Renal cortex interstitium (tissue), 15 donors: ENCODE data around the gene SEMA4D. TPM values are rescaled to one million over a fixed set of nuclear protein-coding genes. Genes with fewer than 3 reads are reported as not detected.

ENCODE experiments used
- DNase-seq, 11 donors: peaks; one replicate each; pipeline ENCODE4 v3.0.0-alpha.2; 2013; ENCODE audit warnings: low read depth in 9 of 11, low spot score in 4 of 11; ENCODE audit errors: extremely low read depth in 1 of 11
- long read RNA-seq, 16 experiments: transcript quantifications; one replicate each; lab custom pipeline, GENCODE V29; 2026
- polyA plus RNA-seq, 3 donors: library from polyadenylated mRNA; unstranded; fragments of 120-200 nt; gene quantifications; one replicate each; pipeline ENCODE4 v1.2.1, GENCODE V29; 2013; ENCODE audit not compliant: insufficient read length in 3 of 3

The SEMA4D gene
- 10 to 100 TPM; 46.9 to 68.0 (median 49.1) TPM for polyA plus RNA-seq
- long read RNA-seq, donor 1, partial matches to known transcripts: 0 of 1 reads
- long read RNA-seq, donor 1, other reads (novel, unspliced or antisense): 0 of 1 reads
- long read RNA-seq, donor 2, partial matches to known transcripts: 0 of 3 reads
- long read RNA-seq, donor 2, other reads (novel, unspliced or antisense): 0 of 3 reads
- long read RNA-seq, donor 3, full-length matches to known transcripts: 2 of 2 reads
- long read RNA-seq, donor 3, partial matches to known transcripts: 0 of 2 reads
- long read RNA-seq, donor 3, other reads (novel, unspliced or antisense): 0 of 2 reads
- long read RNA-seq, donor 4, partial matches to known transcripts: 0 of 3 reads
- long read RNA-seq, donor 4, other reads (novel, unspliced or antisense): 0 of 3 reads
- long read RNA-seq, donor 5: 0 reads
- long read RNA-seq, donor 6, transcript SEMA4D-220 (4 exons, 2,396 nt): major isoform, 5 of 9 reads
- long read RNA-seq, donor 6, partial matches to known transcripts: 0 of 9 reads
- long read RNA-seq, donor 6, other reads (novel, unspliced or antisense): 0 of 9 reads
- long read RNA-seq, donor 7, partial matches to known transcripts: 0 of 2 reads
- long read RNA-seq, donor 7, other reads (novel, unspliced or antisense): 0 of 2 reads
- long read RNA-seq, donor 8, full-length matches to known transcripts: 6 of 22 reads
- long read RNA-seq, donor 8, partial matches to known transcripts: 16 of 22 reads
- long read RNA-seq, donor 8, other reads (novel, unspliced or antisense): 0 of 22 reads
- long read RNA-seq, donor 9, partial matches to known transcripts: 0 of 2 reads
- long read RNA-seq, donor 9, other reads (novel, unspliced or antisense): 0 of 2 reads
- long read RNA-seq, donor 10, partial matches to known transcripts: 0 of 7 reads
- long read RNA-seq, donor 10, other reads (novel, unspliced or antisense): 0 of 7 reads
- long read RNA-seq, donor 11, full-length matches to known transcripts: 7 of 7 reads
- long read RNA-seq, donor 11, partial matches to known transcripts: 0 of 7 reads
- long read RNA-seq, donor 11, other reads (novel, unspliced or antisense): 0 of 7 reads
- long read RNA-seq, donor 12, partial matches to known transcripts: 0 of 2 reads
- long read RNA-seq, donor 12, other reads (novel, unspliced or antisense): 0 of 2 reads
- long read RNA-seq, donor 13: 0 reads
- long read RNA-seq, donor 14, full-length matches to known transcripts: 3 of 3 reads
- long read RNA-seq, donor 14, partial matches to known transcripts: 0 of 3 reads
- long read RNA-seq, donor 14, other reads (novel, unspliced or antisense): 0 of 3 reads
- long read RNA-seq, donor 15, partial matches to known transcripts: 0 of 1 reads
- long read RNA-seq, donor 15, other reads (novel, unspliced or antisense): 0 of 1 reads
- long read RNA-seq, donor 16, full-length matches to known transcripts: 16 of 23 reads
- long read RNA-seq, donor 16, partial matches to known transcripts: 7 of 23 reads
- long read RNA-seq, donor 16, other reads (novel, unspliced or antisense): 0 of 23 reads

- DNase-seq: peak in 7 of 11 donors; percentile 56 to 78 (median 63)
Measured at GRCh38 chr9:89497978-89498851, at the start of gene SEMA4D. Gene SEMA4D (minus strand): TSS chr9:89498113. CDS start chr9:89405456, 92,657 bp downstream.

DNA sequence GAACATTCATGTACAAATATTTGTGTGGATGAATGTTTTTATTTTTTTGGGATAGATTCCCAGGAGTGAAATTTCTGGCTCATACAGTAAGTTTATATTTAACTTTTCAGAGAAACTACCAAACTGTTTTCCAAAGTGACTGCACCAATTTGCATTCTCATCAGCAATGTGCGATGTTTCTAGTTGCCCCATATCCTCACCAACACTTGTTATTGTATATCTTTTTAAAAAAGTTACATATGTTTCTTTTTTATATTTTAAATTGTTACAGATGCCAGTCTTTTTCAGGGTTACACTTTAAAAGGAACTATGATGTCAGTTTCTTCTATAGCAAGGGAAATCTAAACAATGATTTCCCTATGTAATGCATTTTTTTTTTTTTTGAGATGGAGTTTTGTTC, 49.1 kb upstream of the SEMA4D start:
- DNase-seq: no peak

DNA sequence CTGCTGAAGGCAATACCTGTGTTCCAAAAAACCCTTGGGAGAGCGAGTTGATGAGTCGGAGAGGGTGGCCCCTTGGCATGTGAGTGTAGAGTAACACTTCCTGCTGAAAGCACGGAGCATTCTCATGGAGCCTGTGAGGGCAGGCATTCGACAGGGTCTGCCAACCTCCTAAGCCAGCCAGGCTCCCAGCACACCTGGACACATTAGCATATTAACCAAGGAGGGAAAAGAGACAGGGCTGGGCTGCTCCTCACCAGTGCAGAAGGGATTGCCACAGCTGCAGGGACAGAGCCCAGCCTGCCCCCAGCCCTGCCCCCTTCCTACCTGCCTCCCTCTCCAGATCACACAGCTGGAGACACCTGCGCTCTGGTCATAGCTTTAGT, 46.4 kb upstream of the SEMA4D start:
- DNase-seq: no peak

DNA sequence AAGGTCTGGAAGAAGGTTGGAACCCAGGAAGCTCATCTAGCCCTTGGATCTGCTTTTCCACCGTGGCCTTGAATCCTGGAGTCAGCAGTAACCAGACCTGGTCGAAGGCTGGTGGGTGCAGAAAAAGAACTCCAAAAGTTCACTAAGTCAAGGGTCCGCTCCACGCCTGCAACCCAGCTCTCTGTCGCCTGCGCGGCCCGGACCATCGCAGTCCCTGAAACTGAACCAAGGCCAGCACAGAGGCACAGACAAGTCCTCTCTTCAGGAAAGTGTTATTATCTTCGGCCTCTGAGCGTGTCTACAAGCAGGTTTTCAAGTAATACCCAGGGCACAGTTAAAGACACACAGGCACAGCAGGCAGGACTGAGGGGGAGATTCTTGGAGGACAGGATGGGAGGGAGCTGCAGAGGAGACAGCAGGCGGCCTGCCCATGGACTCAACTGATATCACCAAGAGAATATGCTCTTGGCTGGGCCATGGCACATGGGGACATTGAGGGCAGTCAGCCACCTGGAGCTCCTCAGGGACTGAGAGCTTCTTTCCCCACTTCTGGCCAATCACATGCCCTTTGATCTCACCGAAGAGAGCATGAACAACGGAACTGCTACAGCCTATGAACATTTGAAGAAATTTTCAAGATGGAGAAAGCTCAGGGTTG, 45.8 kb upstream of the SEMA4D start:
- DNase-seq: no peak

DNA sequence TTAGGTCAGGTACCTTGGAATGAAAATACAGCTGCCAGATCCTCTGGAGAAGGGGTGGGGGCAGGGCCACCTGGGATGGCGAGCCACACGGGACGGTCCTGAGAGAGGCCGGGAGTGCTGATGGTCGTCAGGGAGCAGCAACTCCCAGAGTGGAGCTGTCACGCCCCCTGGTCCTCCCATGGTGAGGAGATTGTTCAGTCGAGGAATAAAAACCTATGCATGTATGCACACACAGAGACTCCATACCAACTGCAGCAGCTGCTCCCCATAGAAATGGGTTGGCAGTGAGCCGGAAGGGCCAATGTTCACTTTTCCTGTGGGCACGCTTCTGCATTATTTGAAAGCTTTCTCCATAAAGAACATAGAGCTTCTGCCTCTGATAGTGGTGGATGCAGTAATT, 45.2 kb upstream of the SEMA4D start:
- no peak for DNase-seq

DNA sequence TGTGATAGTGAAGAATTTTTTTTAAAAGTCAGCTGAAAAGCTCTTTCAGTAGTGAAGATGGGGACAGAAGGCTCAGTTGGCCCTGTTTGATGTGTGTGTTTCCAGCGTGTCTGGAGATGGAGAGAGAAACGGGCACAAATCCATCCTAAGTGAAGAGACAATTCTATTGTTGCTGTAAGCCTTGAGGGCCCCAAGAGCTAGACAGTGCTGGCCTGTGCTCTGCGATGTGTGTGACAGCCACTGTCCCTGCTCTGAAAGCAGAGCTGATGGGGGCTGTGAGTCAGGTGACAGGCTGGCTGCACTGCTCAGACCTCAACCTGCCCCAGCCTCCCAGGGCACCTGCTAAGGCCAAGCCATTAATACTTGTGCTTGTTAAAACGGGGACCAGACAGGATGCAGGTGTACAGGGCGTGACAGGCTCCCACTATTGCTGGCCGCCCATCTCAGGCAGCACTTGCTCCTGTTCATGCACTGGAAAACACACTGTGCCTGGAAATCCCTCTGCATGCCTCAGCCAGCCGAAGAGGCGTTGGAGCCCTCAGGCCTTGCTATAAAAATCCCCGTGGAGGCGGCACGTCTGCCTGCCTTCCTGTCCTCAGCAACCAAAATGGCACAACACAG, 44.6 kb upstream of the SEMA4D start:
- DNase-seq: no peak

GRCh38 chr9:89541798-89542197, 43.9 kb upstream of the SEMA4D start:
- DNase-seq: no peak

DNA sequence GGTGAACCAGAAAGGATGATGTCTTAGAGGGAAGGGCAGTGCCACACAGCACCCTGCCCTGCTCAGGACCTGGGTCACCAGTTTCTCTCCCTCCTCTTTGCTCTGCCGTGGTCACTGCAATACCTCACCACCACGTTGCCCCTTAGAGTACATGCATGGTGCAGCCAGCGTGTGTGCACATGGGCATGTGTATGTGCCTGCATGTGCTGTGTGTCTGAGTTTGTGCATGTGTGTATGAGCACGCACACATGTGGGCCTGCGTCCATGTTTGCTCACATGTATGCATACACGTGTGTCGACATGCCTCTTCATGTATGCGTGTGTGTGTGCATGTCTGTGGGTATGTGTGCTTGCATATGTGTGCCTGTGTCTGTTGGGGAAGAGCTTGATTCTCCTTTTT, 41.5 kb upstream of the SEMA4D start:
- no peak for DNase-seq

DNA sequence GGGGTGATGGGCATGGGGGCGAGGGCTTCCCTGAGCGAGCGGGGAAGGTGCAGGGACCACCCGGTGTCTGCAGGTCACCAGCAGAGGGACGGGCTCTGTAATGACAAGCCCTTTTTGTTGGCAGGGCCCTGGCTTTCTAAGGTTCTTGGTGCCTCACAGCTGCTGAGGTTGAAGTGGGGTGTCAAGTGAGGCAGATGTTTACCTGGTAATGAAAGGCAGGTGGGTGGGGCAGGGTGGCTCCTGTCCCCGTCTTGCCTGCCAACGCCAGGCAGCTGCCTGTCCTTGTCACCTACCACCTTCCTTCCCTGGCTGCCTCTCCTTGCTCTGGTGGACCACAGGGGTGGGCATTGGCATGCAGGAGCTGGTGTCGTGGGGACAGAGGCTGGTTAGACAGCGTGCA, 41.0 kb upstream of the SEMA4D start:
- DNase-seq: no peak

- DNase-seq: no peak
Measured at GRCh38 chr9:89537166-89537565, 39.3 kb upstream of the SEMA4D start.

GRCh38 chr9:89536600-89536999, 38.7 kb upstream of the SEMA4D start:
- DNase-seq: no peak

DNA sequence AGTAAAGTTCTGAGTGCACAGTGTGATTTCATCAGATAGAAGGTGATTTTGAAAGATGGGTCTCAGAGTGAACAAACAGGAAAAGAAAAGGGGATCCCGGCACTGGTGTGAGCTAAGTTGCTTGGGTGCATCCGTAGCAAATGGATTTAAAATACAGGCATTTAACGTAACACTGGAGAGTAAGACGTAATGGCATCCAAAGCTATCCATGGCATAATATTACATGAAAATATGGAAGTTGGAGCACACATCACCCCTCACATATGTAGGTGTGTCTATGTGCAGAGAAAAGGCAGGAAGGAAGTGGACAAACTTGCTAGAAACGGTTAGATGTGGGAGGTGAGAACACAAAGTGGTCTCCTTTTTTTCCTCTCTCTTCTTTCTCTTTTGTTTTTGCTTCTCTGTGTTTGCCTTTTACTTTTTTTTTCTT, 38.2 kb upstream of the SEMA4D start:
- no peak for DNase-seq

GRCh38 chr9:89535461-89535860, 37.5 kb upstream of the SEMA4D start:
- no peak for DNase-seq

- peak in 1 of 11 donors; percentile 62 for DNase-seq
Measured at GRCh38 chr9:89534515-89535287, 36.8 kb upstream of the SEMA4D start.

DNA sequence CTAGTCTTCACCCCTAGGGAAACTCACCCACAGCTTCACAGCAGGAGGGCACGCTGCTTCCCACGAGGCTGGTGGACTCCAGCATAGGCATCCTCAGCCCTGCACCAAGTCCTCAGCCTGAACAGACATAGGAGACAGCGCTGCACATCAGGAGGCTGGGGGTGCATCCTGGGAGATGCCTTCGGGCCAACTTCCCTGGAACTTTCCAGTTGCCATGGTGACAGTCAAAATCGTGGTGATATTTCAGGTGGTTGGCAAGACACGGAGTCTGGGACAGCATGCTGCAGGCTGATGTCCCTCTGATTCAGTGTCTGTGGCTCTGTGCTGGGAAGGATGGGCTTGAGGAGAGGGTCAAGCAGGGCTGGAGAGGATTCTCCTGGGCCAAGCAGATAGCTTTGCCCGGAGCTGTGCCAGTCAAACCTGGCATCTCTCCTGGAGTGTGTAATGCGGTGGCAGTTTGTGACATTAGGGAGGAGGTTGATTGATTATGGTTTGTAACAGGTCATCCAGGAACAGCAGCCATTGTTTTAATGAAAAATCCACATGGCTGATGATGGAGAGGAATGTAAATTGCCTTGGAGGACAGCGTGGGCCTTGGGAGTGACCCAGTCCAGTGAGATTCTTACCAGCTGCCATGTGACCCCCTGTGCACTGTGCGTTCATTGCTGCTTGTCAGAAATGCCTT, 35.6 kb upstream of the SEMA4D start:
- DNase-seq: peak in 3 of 11 donors; percentile 47 to 61 (median 55)

- no peak for DNase-seq
Measured at GRCh38 chr9:89532944-89533343, 35.0 kb upstream of the SEMA4D start.
